Fibroblast of pulmonary artery (primary cell): Measurements from ENCODE around the gene PITPNM3.

ENCODE experiments used
- DNase-seq: peaks from one replicate; pipeline ENCODE4 v3.0.0-alpha.2; 2010; ENCODE audit warnings: low read depth
- H3K4me3 ChIP-seq: replicated peaks from 2 replicates; pipeline ENCODE4 v1.5.1; 2011; ENCODE audit warnings: low read depth, mild to moderate bottlenecking, control low read depth, low read length, moderate library complexity
- TF ChIP-seq, protein P1 (sequence below): IDR thresholded peaks from 2 replicates; pipeline ENCODE4 v1.5.1; 2011; ENCODE audit warnings: mild to moderate bottlenecking, control low read depth, low read length, inconsistent platforms; ENCODE audit errors: missing control alignments

PITPNM3 gene

DNA sequence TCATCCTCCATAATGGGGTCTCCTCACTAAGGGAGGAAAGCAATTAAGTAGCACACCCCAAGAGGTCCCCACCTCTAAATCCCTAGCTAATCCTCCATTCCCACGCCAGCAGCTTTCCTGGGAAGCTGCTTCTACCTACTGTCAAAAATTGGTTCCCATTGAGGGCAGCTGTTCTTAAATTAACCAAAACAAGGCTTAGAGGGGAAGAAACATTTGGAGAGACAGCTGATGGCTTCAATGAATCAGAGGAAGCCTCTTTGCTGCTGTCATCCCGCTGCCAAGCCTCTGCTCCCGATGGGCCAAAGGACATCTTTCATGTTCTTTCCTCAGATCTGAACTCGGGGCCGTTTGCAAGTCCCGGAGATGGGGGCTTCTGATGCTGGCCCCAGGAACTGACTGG, 148.1 kb downstream of the PITPNM3 start:
- H3K4me3 ChIP-seq: no peak overlapping the region
- TF ChIP-seq, protein P1, sequence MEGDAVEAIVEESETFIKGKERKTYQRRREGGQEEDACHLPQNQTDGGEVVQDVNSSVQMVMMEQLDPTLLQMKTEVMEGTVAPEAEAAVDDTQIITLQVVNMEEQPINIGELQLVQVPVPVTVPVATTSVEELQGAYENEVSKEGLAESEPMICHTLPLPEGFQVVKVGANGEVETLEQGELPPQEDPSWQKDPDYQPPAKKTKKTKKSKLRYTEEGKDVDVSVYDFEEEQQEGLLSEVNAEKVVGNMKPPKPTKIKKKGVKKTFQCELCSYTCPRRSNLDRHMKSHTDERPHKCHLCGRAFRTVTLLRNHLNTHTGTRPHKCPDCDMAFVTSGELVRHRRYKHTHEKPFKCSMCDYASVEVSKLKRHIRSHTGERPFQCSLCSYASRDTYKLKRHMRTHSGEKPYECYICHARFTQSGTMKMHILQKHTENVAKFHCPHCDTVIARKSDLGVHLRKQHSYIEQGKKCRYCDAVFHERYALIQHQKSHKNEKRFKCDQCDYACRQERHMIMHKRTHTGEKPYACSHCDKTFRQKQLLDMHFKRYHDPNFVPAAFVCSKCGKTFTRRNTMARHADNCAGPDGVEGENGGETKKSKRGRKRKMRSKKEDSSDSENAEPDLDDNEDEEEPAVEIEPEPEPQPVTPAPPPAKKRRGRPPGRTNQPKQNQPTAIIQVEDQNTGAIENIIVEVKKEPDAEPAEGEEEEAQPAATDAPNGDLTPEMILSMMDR: no peak
- no peak for DNase-seq

DNA sequence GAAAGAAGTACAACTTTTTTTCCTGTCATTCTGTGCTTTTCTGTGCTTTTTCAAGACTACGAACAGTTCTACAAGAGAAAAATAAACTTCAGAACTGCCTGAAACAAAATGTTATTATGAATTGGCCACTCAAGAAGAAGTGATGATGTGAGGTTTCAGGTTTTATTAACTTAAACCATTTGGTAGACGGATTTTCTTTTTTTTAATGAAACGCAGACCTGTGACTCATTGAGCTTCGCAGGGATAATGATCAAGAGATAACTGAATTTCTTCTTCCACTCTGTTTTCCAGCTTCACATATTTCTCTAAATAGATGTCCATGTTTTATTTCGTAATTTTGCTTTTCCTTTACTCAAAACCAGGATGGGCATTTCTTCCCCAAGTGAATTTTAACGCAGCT, 154.1 kb downstream of the PITPNM3 start:
- TF ChIP-seq, protein P1: no peak
- no peak for DNase-seq
- H3K4me3 ChIP-seq: no peak overlapping the region
